ENCODE data around the gene NOSIP. TPM values are rescaled to one million over a fixed set of nuclear protein-coding genes. Genes with fewer than 3 reads are reported as not detected.

The NOSIP gene
- polyA plus RNA-seq, 1 of the 3 experiments (the other 2 are of a cell fraction), result 128 TPM

DNA sequence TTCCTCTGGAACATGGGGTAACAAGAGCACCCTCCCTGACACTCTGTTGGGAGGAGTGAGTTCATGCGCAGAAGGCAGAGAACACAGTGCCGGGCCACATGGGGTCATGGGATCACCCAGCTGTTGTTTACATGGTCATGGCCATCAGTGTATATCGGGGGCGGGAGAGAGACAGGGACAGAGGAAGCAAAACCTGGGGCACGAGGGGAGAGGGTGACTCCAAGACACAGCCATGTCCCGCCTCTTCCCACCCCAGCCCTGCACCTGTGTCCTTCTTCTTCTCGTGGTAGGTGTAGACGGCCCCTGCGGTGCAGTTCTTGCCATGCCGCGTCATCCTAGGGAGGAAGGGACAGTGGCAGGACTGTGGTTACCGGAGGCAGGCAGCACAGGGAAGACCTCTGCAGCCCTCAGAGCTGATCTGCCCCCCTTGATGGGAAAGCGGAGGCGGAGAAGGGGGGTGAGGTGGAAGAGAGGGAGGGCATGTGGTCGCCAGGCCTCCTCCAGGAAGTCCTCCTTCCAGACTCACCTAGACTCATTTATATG lies 19.9 kb downstream of the NOSIP start:
- Histone ChIP-seq H3K9me2 (no peaks in the 10 kb centered on the region), H3K27me3 (ENCODE audit: insufficient read depth) (no peaks in the 10 kb centered on the region), H4K20me1 (ENCODE audit: insufficient read depth) (0 out of 2 replicates have a peak, but pooled peaks cover 13% of the 10 kb centered on the region), H3K27ac (ENCODE audit: low read depth in 2 of 2, low read length in 1 of 2) (no peak overlapping the region), H3K79me2 (ENCODE audit: insufficient read depth) (peaks cover 43% of the 10 kb centered on the region), H3F3A (replicated peaks; ENCODE audit: insufficient read depth) (peaks cover 4% of the 10 kb centered on the region), H3K4me2 (no peak overlapping the region), H3K36me3 (replicated peaks in 1 of 2; ENCODE audit: control insufficient read depth in 1 of 2, insufficient read depth in 2 of 2, low read length in 1 of 2) (peaks cover 10 to 38% of the 10 kb centered on the region in 2 experiments), H3K9me3 (no peaks in the 10 kb centered on the region), H3K4me3 (ENCODE audit: low read depth in 2 of 2, low read length in 1 of 2) (no peak overlapping the region), H2AFZ (ENCODE audit: low read depth) (no peak overlapping the region), H3K9ac (no peak overlapping the region), H3K4me1 (ENCODE audit: control insufficient read depth in 1 of 2, insufficient read depth in 2 of 2, low read depth in 1 of 2, low read length in 1 of 2) (no peaks in the 10 kb centered on the region; a peak in 1 of 4 replicates)
- ChIA-PET CTCF (interaction anchor here (1.3 to 6.9 kb wide), 5 partner anchors 10 to 118 kb away, joined by 5 to 79 read pairs (median 19); no protein-coding TSS in a partner anchor), POLR2A (interaction anchor here (1.0 kb wide), 1 partner anchor 8 kb away, joined by 3 read pairs; no protein-coding TSS in a partner anchor)
- DNase-seq, result no peak
- 95% methylated on average over 15 of the region's 15 CpGs for WGBS (ENCODE audit: low lambda C conversion rate)
- TF ChIP-seq SMC3 (IDR thresholded peaks at IDR 0.05; ENCODE audit: low read depth, low read length), result no peak
- no peak for TF ChIP-seq ELF1 (IDR thresholded peaks at IDR 0.05)
- no peak for TF ChIP-seq RFX5 (IDR thresholded peaks at IDR 0.05; ENCODE audit: low read length)
- no peak for TF ChIP-seq MXI1 (IDR thresholded peaks at IDR 0.05; ENCODE audit: low read depth, low read length)
- no peak for TF ChIP-seq FOXJ3 (CRISPR knock-in tag; IDR thresholded peaks at IDR 0.05)
- no peak for TF ChIP-seq GABPA (IDR thresholded peaks at IDR 0.05; ENCODE audit: low read depth)
- no peak for TF ChIP-seq EP300 (IDR thresholded peaks at IDR 0.05; ENCODE audit: borderline replicate concordance in 1 of 2, low read depth in 1 of 2, low read length in 1 of 2)
- TF ChIP-seq, protein P1, sequence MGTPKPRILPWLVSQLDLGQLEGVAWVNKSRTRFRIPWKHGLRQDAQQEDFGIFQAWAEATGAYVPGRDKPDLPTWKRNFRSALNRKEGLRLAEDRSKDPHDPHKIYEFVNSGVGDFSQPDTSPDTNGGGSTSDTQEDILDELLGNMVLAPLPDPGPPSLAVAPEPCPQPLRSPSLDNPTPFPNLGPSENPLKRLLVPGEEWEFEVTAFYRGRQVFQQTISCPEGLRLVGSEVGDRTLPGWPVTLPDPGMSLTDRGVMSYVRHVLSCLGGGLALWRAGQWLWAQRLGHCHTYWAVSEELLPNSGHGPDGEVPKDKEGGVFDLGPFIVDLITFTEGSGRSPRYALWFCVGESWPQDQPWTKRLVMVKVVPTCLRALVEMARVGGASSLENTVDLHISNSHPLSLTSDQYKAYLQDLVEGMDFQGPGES (IDR thresholded peaks at IDR 0.05; ENCODE audit: low read depth, low read length), result no peak
- no peak for TF ChIP-seq CHD2 (IDR thresholded peaks at IDR 0.05; ENCODE audit: low read length, partially characterized antibody)
- TF ChIP-seq RXRA (IDR thresholded peaks at IDR 0.05; ENCODE audit: borderline replicate concordance, low read depth), result no peak
- TF ChIP-seq YY1 (IDR thresholded peaks at IDR 0.05; ENCODE audit: low read depth), result no peak
- TF ChIP-seq, protein P2, sequence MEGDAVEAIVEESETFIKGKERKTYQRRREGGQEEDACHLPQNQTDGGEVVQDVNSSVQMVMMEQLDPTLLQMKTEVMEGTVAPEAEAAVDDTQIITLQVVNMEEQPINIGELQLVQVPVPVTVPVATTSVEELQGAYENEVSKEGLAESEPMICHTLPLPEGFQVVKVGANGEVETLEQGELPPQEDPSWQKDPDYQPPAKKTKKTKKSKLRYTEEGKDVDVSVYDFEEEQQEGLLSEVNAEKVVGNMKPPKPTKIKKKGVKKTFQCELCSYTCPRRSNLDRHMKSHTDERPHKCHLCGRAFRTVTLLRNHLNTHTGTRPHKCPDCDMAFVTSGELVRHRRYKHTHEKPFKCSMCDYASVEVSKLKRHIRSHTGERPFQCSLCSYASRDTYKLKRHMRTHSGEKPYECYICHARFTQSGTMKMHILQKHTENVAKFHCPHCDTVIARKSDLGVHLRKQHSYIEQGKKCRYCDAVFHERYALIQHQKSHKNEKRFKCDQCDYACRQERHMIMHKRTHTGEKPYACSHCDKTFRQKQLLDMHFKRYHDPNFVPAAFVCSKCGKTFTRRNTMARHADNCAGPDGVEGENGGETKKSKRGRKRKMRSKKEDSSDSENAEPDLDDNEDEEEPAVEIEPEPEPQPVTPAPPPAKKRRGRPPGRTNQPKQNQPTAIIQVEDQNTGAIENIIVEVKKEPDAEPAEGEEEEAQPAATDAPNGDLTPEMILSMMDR (IDR thresholded peaks at IDR 0.05), result no peak
- TF ChIP-seq, protein P3, sequence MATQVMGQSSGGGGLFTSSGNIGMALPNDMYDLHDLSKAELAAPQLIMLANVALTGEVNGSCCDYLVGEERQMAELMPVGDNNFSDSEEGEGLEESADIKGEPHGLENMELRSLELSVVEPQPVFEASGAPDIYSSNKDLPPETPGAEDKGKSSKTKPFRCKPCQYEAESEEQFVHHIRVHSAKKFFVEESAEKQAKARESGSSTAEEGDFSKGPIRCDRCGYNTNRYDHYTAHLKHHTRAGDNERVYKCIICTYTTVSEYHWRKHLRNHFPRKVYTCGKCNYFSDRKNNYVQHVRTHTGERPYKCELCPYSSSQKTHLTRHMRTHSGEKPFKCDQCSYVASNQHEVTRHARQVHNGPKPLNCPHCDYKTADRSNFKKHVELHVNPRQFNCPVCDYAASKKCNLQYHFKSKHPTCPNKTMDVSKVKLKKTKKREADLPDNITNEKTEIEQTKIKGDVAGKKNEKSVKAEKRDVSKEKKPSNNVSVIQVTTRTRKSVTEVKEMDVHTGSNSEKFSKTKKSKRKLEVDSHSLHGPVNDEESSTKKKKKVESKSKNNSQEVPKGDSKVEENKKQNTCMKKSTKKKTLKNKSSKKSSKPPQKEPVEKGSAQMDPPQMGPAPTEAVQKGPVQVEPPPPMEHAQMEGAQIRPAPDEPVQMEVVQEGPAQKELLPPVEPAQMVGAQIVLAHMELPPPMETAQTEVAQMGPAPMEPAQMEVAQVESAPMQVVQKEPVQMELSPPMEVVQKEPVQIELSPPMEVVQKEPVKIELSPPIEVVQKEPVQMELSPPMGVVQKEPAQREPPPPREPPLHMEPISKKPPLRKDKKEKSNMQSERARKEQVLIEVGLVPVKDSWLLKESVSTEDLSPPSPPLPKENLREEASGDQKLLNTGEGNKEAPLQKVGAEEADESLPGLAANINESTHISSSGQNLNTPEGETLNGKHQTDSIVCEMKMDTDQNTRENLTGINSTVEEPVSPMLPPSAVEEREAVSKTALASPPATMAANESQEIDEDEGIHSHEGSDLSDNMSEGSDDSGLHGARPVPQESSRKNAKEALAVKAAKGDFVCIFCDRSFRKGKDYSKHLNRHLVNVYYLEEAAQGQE (IDR thresholded peaks at IDR 0.05; ENCODE audit: low read depth, low read length), result no peak
- no peak for TF ChIP-seq GATA2 (CRISPR knock-in tag; IDR thresholded peaks at IDR 0.05)
- TF ChIP-seq USF1 (IDR thresholded peaks at IDR 0.05; ENCODE audit: borderline replicate concordance, low read depth), result no peak
- no peak for TF ChIP-seq EZH2phosphoT487 (IDR thresholded peaks at IDR 0.05; ENCODE audit: borderline replicate concordance, low read depth)
